Common myeloid progenitor, CD34-positive (primary cell): ENCODE results near the gene CDH23.

Source experiments
- CTCF ChIA-PET: fragments of 350-600 bp; sonication (Branson Sonifier 250); formaldehyde crosslinking; loops from one replicate; lab custom pipeline; 2021; ENCODE audit warnings: antibody characterized with exemption; lab: Charles Lee
- POLR2A ChIA-PET: fragments of 350-600 bp; sonication (Branson Sonifier 250); formaldehyde crosslinking; loops from one replicate; lab custom pipeline; 2021; ENCODE audit warnings: antibody characterized with exemption; lab: Charles Lee
- DNase-seq, 3 donors: peaks; one replicate each; pipeline versions ENCODE4 v3.0.0 to v3.0.0-alpha.2; 2013
- H3K27ac ChIP-seq, 2 experiments: 1 replicate in 1 of 2; 2 replicates in 1 of 2; pipeline ENCODE4 v1.7.0; 2013; ENCODE audit warnings: inconsistent platforms in 2 of 2, low read length in 2 of 2, mild to moderate bottlenecking in 2 of 2, low read depth in 1 of 2, moderate library complexity in 1 of 2; ENCODE audit not compliant: severe bottlenecking in 2 of 2, insufficient read depth in 1 of 2, poor library complexity in 1 of 2
- H3K27me3 ChIP-seq, 5 experiments: replicated peaks in 2 of 5; 1 replicate in 3 of 5; 2 replicates in 2 of 5; pipeline versions ENCODE4 v1.6.1 to v1.7.0; 2013; ENCODE audit warnings: low read length in 4 of 5, mild to moderate bottlenecking in 2 of 5, moderate library complexity in 2 of 5, inconsistent platforms in 1 of 5; ENCODE audit not compliant: insufficient read depth in 5 of 5, control insufficient read depth in 4 of 5
- H3K36me3 ChIP-seq, 4 experiments: 1 replicate in 2 of 4; 2 replicates in 2 of 4; pipeline versions ENCODE4 v1.6.1 to v1.7.0; 2013; ENCODE audit warnings: low read length in 3 of 4, control low read depth in 1 of 4, mild to moderate bottlenecking in 1 of 4; ENCODE audit not compliant: control insufficient read depth in 4 of 4, insufficient read depth in 4 of 4
- H3K4me1 ChIP-seq, 4 experiments: 1 replicate in 3 of 4; 2 replicates in 1 of 4; pipeline versions ENCODE4 v1.6.1 to v1.7.1; 2013; ENCODE audit warnings: low read length in 3 of 4, mild to moderate bottlenecking in 3 of 4, control low read depth in 1 of 4, inconsistent platforms in 1 of 4, moderate library complexity in 1 of 4; ENCODE audit not compliant: control insufficient read depth in 4 of 4, insufficient read depth in 4 of 4; ENCODE audit errors: control extremely low read depth in 1 of 4
- H3K4me3 ChIP-seq, 7 experiments: 1 replicate in 4 of 7; 2 replicates in 3 of 7; pipeline versions ENCODE4 v1.5.1 to v1.7.0; 2013; ENCODE audit warnings: mild to moderate bottlenecking in 7 of 7, low read length in 6 of 7, moderate library complexity in 6 of 7, inconsistent platforms in 2 of 7, low read depth in 2 of 7, control low read depth in 1 of 7; ENCODE audit not compliant: insufficient read depth in 4 of 7, control insufficient read depth in 1 of 7; ENCODE audit errors: extremely low read depth in 1 of 7
- H3K9me3 ChIP-seq, 5 experiments: 1 replicate in 4 of 5; 2 replicates in 1 of 5; pipeline versions ENCODE4 v1.6.1 to v1.7.1; 2013; ENCODE audit warnings: low read length in 4 of 5, mild to moderate bottlenecking in 2 of 5, inconsistent platforms in 1 of 5, low read depth in 1 of 5, moderate library complexity in 1 of 5; ENCODE audit not compliant: control insufficient read depth in 4 of 5, insufficient read depth in 2 of 5; ENCODE audit errors: control extremely low read depth in 1 of 5
- WGBS: methylation state at CpG from one replicate; pipeline ENCODE4 v1.1.5; 2013; ENCODE audit not compliant: insufficient coverage; 5-methylcytosine and 5-hydroxymethylcytosine counted together

CDH23 gene

DNA sequence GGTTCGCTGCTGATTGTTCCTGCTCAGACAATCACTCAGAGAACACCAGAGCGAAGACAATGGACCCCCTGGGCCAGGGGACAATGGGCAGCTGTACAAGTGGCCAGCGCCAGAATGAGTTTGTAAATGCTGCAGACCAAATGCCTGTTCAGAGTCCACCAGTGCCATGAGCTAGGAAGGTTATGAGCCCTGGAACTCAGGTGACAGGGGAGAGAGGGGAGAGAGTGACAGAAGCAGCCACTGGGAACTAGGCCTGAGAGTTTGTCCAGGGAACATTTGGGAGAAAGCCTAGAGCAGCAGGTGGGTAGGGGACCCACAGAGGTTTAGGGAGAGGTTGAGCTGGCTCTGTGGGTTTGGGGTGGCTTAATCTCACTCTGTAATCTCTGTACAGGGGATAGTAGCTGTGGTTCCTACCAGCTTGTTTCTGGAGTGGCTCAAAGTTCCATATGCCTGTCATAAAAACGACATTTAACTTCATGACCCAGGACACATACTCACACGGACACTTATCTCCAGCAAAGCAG is 262.5 kb downstream of the CDH23 start:
- Histone ChIP-seq H3K4me1 (peaks cover 0 to 23% (median 14%) of the 10 kb centered on the region in 4 experiments), H3K4me3 (no peak overlapping the region), H3K9me3 (no peaks in the 10 kb centered on the region), H3K36me3 (no peaks in the 10 kb centered on the region), H3K27me3 (no peaks in the 10 kb centered on the region), H3K27ac (no peak overlapping the region)
- POLR2A ChIA-PET, result interaction anchor here (0.6 to 0.8 kb wide), 2 partner anchors 105 to 139 kb away, joined by 3 read pairs; no protein-coding TSS in a partner anchor
- peak; percentile 45 to 96 (median 91) for DNase-seq
- 91% methylated on average over 3 of the region's 5 CpGs for WGBS
- CTCF ChIA-PET, result interaction anchor here (0.8 to 2.9 kb wide), 10 partner anchors 12 to 99 kb away, joined by 3 to 9 read pairs (median 6); no protein-coding TSS in a partner anchor

DNA sequence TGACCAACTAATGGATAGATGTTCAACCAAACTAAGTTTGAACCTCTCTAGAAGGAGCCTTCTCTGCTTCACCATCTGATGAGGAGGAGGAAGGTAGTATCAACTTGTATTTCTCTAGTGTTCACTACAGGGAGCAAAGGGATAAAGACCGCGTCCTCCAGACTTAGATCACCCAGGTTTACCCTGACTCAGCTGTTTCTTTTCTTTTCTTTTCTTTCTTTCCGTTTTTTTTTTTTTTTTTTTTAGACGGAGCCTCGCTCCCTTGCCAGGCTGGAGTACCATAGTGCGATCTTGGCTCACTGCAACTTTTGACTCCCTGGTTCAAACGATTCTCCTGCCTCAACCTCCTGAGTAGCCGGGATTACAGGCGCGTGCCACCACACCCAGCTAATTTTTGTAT is 263.0 kb downstream of the CDH23 start:
- no peak overlapping the region for H3K27ac ChIP-seq
- ChIA-PET CTCF (interaction anchor here (1.0 to 2.9 kb wide), 9 partner anchors 12 to 345 kb away, joined by 3 to 9 read pairs (median 5); no protein-coding TSS in a partner anchor), POLR2A (interaction anchor here (0.6 to 0.8 kb wide), 2 partner anchors 104 to 138 kb away, joined by 3 read pairs; no protein-coding TSS in a partner anchor)
- no peaks in the 10 kb centered on the region for H3K36me3 ChIP-seq
- DNase-seq, result no peak
- H3K4me1 ChIP-seq, result peaks cover 0 to 23% (median 15%) of the 10 kb centered on the region in 4 experiments
- H3K9me3 ChIP-seq, result no peaks in the 10 kb centered on the region
- H3K4me3 ChIP-seq, result no peak overlapping the region
- WGBS, result 100% methylated on average over 1 of the region's 10 CpGs
- no peaks in the 10 kb centered on the region for H3K27me3 ChIP-seq

DNA sequence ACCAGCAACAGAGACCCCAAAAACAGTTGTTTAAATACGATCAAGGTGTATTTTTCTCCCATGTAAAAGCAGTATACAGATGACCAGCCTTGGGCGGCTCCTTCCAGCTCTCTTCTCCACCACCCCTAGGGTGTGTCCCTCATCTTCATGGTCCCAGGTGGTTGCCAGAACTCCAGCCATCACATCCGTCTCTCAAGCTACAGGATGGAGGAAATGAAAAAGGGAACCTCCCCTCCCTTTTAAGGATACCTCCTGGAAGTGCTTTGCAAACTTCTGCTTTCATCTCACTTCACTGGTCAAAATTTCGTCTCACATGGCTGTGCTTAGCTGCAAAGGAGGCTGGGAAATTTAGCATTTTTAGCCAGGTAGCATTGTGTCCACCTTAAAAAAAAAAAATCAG is 263.6 kb downstream of the CDH23 start:
- H3K27ac ChIP-seq, result no peak overlapping the region
- ChIA-PET POLR2A (no interaction called here), CTCF (interaction anchor here (1.1 to 2.9 kb wide), 8 partner anchors 11 to 346 kb away, joined by 3 to 9 read pairs (median 6); no protein-coding TSS in a partner anchor)
- peak in 1 of 3 donors; percentile 38 for DNase-seq
- H3K27me3 ChIP-seq, result no peaks in the 10 kb centered on the region
- peaks cover 0 to 23% (median 15%) of the 10 kb centered on the region in 4 experiments for H3K4me1 ChIP-seq
- 92% methylated on average over 3 of the region's 4 CpGs for WGBS
- H3K36me3 ChIP-seq, result no peaks in the 10 kb centered on the region
- no peak overlapping the region for H3K4me3 ChIP-seq
- H3K9me3 ChIP-seq, result no peaks in the 10 kb centered on the region

DNA sequence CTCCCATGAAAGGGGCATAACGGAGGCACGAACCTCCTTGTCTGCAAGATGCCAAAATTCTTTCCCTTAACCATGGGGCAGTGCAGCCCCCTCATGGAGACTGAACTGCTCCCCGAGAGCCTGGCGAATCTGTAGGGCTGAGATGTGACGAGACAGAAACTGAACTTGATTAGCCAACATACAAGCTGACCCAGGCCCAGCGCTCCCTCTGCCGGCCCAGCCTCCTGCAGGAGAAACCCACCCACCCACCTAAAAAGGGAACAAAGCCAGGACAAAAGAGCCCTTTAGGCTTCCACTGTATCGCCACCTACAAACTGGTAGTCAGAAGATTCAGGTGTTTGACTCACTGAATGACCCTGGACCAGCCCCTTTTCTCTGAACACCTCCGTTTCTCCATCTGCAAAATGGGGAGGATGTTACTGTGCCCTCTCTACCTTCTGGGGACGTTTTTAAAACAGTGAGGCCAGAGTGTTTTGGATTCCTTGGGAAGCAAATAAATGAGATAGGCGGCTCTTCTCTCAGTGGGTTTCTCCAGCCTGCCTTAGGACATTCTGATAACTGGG is 264.4 kb downstream of the CDH23 start:
- ChIA-PET POLR2A (no interaction called here), CTCF (interaction anchor here (1.2 to 2.5 kb wide), 2 partner anchors 47 to 150 kb away, joined by 3 to 9 read pairs; no protein-coding TSS in a partner anchor)
- no peak for DNase-seq

DNA sequence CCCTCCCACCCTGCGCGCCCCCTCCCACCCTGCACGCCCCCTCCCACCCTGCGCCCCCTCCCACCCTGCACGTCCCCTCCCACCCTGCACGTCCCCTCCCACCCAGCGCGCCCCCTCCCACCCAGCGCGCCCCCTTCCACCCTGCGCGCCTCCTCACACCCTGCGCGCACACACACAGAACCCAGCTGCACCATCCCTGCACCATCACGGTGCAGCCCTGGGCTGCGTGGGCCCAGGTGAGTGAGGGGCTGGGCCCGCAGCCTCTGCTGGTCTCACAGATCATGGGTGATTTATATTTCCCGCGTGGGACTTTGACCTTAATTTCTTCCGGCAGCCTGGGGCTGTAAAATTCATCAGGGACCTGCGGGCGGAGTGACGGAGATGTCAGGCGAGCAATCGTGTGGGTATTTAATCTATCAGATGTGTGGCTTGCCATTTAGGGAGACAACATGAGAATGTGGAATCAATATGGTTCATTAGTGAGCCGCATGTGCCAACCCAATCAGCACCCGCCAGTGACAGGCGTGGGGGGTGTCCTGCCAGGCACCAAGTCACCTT is 265.1 kb downstream of the CDH23 start:
- no peak for DNase-seq
- no peaks in the 10 kb centered on the region for H3K36me3 ChIP-seq
- ChIA-PET POLR2A (no interaction called here), CTCF (interaction anchor here (0.7 to 1.2 kb wide), 2 partner anchors 111 to 151 kb away, joined by 3 read pairs; partner anchors contain the start of gene VSIR)
- H3K27ac ChIP-seq, result no peak overlapping the region
- no peak overlapping the region for H3K4me3 ChIP-seq
- no peaks in the 10 kb centered on the region for H3K27me3 ChIP-seq
- 98% methylated on average over 5 of the region's 28 CpGs for WGBS
- H3K9me3 ChIP-seq, result no peaks in the 10 kb centered on the region
- H3K4me1 ChIP-seq, result peaks cover 0 to 34% (median 24%) of the 10 kb centered on the region in 4 experiments

More for the DNA sequence above, 264.4 kb downstream of the CDH23 start:
- Histone ChIP-seq H3K27ac (no peak overlapping the region), H3K27me3 (no peaks in the 10 kb centered on the region), H3K4me1 (peaks cover 0 to 26% (median 18%) of the 10 kb centered on the region in 4 experiments), H3K36me3 (no peaks in the 10 kb centered on the region), H3K9me3 (no peaks in the 10 kb centered on the region), H3K4me3 (no peak overlapping the region)
- WGBS, result 91% methylated on average over 9 of the region's 11 CpGs

DNA sequence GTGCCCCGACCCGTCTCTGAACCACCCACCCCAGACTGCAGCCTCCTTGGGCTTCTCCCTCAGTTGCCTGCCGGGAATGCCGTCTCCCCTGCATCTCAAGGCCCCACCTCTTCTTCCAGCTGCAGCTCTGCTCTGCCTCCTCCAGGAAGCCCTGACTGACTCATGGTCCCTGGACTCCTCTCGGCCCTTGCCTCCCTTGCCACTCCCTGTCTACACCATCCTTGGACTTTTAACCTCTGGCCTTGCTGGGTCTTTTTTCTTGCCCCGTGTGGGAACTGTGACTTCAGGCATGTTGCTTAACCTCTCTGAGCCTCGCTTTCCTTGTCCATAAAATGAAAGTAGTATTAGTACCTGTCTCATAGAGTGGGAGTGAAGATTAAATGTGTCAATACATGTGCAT is 266.6 kb downstream of the CDH23 start:
- ChIA-PET CTCF (interaction anchor here (1.2 to 3.0 kb wide), 4 partner anchors 19 to 149 kb away, joined by 3 to 19 read pairs (median 6); no protein-coding TSS in a partner anchor), POLR2A (no interaction called here)
- Histone ChIP-seq H3K36me3 (no peaks in the 10 kb centered on the region), H3K27ac (no peak overlapping the region), H3K4me1 (peaks cover 0 to 44% (median 32%) of the 10 kb centered on the region in 4 experiments), H3K9me3 (no peaks in the 10 kb centered on the region), H3K27me3 (no peaks in the 10 kb centered on the region), H3K4me3 (no peak overlapping the region)
- 98% methylated on average over 6 of the region's 7 CpGs for WGBS
- DNase-seq, result no peak
